ENCODE data around the gene RYR1. TPM values are rescaled to one million over a fixed set of nuclear protein-coding genes. Genes with fewer than 3 reads are reported as not detected.
"Not testable (repeated sequence)": the region's sequence is repeated elsewhere in the genome, so short reads cannot be mapped to it uniquely, and the experiment has no call there.

The RYR1 gene
- polyA plus RNA-seq, 4 donors: 0.81 to 2.3 TPM; not detected in 2

DNA sequence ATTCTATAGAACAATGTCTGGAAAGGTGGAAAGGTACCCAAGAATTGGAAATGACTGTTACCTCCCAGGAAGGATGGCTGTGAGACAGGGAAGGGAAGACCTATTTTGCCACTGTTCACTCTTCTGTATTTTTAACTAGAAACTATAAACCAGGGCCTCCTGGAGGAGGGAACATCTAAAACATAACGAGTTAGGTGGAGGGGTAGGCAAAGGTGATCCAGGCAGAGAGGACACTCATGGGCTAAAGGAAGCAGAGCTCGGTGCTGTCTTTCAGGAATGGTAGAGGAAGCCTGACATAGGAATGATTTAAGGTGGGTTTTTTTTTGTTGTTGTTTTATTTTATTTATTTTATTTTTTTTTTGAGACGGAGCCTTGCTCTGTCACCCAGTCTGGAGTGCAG lies 191.3 kb downstream of the RYR1 start:
- no peak overlapping the region for H3K4me3 ChIP-seq (ENCODE audit: low read depth in 1 of 3, low read length in 3 of 3)
- H3K27me3 ChIP-seq (ENCODE audit: control insufficient read depth in 3 of 3, insufficient read depth in 3 of 3, low read length in 3 of 3): no peaks in the 10 kb centered on the region
- H3K27ac ChIP-seq (ENCODE audit: low read depth in 1 of 3, low read length in 2 of 3): no peak overlapping the region
- 86 to 94% (median 86%) methylated on average over 3 of the region's 3 CpGs for WGBS, 3 donors
- no peak for FAIRE-seq
- no peaks in the 10 kb centered on the region for H3K9me3 ChIP-seq (ENCODE audit: control insufficient read depth in 2 of 2, insufficient read depth in 1 of 2, low read depth in 1 of 2, low read length in 1 of 2)
- H3K4me1 ChIP-seq (ENCODE audit: control insufficient read depth in 3 of 3, insufficient read depth in 2 of 3, low read depth in 1 of 3, low read length in 2 of 3): peaks cover 0 to 4% (median 0%) of the 10 kb centered on the region in 3 donors
- DNase-seq: no peak
- peaks cover 13 to 87% (median 21%) of the 10 kb centered on the region in 3 donors for H3K36me3 ChIP-seq (ENCODE audit: control insufficient read depth in 3 of 3, insufficient read depth in 2 of 3, low read depth in 1 of 3, low read length in 3 of 3)

DNA sequence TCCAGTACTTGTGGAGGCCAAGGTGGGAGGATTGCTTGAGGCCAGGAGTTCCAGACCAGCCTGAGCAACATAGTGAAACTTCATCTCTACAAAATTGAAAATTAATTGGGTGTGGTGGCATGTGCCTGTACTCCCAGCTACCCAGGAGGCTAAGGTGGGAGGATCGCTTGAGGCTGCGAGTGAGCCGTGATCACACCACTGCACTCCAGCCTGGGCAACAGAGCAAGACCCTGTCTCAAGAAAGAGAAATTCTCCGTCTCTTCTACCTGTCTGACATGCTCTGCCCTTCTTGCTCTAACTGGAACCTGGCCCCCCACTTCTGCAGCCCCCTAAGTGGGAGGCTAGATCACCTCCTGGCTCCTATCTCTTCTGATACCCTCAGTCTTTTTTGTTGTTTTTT lies 192.9 kb downstream of the RYR1 start:
- FAIRE-seq (no peak), DNase-seq (no peak)
- Histone ChIP-seq H3K9me3 (ENCODE audit: control insufficient read depth in 2 of 2, insufficient read depth in 1 of 2, low read depth in 1 of 2, low read length in 1 of 2) (no peaks in the 10 kb centered on the region), H3K27me3 (ENCODE audit: control insufficient read depth in 3 of 3, insufficient read depth in 3 of 3, low read length in 3 of 3) (no peaks in the 10 kb centered on the region), H3K4me1 (ENCODE audit: control insufficient read depth in 3 of 3, insufficient read depth in 2 of 3, low read depth in 1 of 3, low read length in 2 of 3) (no peaks in the 10 kb centered on the region), H3K27ac (ENCODE audit: low read depth in 1 of 3, low read length in 2 of 3) (no peak overlapping the region), H3K4me3 (ENCODE audit: low read depth in 1 of 3, low read length in 3 of 3) (no peak overlapping the region), H3K36me3 (ENCODE audit: control insufficient read depth in 3 of 3, insufficient read depth in 2 of 3, low read depth in 1 of 3, low read length in 3 of 3) (peaks cover 12 to 84% (median 22%) of the 10 kb centered on the region in 3 donors)
- 98 to 100% (median 99%) methylated on average over 4 of the region's 4 CpGs for WGBS, 3 donors

DNA sequence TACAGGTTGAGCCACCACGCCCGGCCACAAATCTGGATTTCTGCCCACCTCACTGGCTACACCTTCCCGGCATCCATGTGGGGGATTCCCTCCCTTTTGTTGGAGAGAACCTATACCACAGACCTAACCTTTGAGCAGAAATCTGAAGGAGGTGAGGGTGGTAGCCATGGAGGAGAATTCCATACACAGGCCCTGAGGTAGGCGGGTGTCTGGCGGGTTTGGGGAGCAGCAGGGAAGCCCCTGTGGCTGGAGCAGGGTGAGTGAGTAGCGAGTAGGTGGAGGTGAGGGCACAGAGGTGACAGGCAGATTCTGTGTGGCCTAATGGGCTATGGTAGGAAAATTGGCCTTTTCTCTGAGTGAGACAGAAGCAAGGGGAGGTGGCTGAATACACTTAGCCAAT lies 196.1 kb downstream of the RYR1 start:
- no peak for FAIRE-seq
- H3K36me3 ChIP-seq (ENCODE audit: control insufficient read depth in 3 of 3, insufficient read depth in 2 of 3, low read depth in 1 of 3, low read length in 3 of 3): peaks cover 5 to 84% (median 18%) of the 10 kb centered on the region in 3 donors
- 92 to 96% (median 92%) methylated on average over 6 of the region's 6 CpGs for WGBS, 3 donors

DNA sequence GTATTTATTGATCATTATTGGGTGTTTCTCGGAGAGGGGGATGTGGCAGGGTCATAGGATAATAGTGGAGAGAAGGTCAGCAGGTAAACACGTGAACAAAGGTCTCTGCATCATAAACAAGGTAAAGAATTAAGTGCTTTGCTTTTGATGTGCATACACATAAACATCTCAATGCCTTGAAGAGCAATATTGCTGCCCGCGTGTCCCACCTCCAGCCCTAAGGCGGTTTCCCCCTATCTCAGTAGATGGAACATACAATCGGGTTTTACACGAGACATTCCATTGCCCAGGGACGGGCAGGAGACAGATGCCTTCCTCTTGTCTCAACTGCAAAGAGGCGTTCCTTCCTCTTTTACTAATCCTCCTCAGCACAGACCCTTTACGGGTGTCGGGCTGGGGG lies 197.8 kb downstream of the RYR1 start:
- H3K36me3 ChIP-seq (ENCODE audit: control insufficient read depth in 3 of 3, insufficient read depth in 2 of 3, low read depth in 1 of 3, low read length in 3 of 3): peaks cover 5 to 82% (median 15%) of the 10 kb centered on the region in 3 donors

More for the DNA sequence above, 196.1 kb downstream of the RYR1 start:
- Histone ChIP-seq H3K4me3 (ENCODE audit: low read depth in 1 of 3, low read length in 3 of 3) (no peak overlapping the region), H3K27ac (ENCODE audit: low read depth in 1 of 3, low read length in 2 of 3) (no peak overlapping the region), H3K27me3 (ENCODE audit: control insufficient read depth in 3 of 3, insufficient read depth in 3 of 3, low read length in 3 of 3) (no peaks in the 10 kb centered on the region), H3K4me1 (ENCODE audit: control insufficient read depth in 3 of 3, insufficient read depth in 2 of 3, low read depth in 1 of 3, low read length in 2 of 3) (peaks cover 0 to 2% (median 0%) of the 10 kb centered on the region in 3 donors), H3K9me3 (ENCODE audit: control insufficient read depth in 2 of 2, insufficient read depth in 1 of 2, low read depth in 1 of 2, low read length in 1 of 2) (no peaks in the 10 kb centered on the region)
- no peak for DNase-seq

DNA sequence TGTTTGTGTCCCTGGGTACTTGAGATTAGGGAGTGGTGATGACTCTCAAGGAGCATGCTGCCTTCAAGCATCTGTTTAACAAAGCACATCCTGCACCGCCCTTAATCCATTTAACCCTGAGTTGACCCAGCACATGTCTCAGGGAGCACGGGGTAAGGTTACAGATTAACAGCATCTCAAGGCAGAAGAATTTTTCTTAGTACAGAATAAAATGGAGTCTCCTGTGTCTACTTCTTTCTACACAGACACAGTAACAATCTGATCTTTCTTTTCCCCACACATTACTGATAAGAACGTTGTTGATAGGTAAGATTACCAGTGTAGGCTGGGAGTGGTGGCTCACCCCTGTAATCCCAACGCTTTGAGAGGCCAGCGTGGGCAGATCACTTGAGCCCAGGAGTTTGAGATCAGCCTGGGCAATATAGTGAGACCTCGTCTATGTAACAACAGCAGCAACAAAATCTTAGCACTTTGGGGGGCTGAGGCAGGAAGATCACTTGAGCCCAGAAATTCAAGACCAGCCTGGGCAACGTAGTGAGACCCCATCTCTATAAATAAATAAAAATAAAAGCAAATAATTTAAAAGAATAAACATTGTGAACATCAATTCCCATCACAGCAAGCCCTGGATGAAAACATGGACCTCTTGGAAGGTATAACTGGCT lies 198.5 kb downstream of the RYR1 start:
- not testable (repeated sequence) for H3K27me3 ChIP-seq (ENCODE audit: control insufficient read depth in 3 of 3, insufficient read depth in 3 of 3, low read length in 3 of 3); H3K4me3 ChIP-seq (ENCODE audit: low read depth in 1 of 3, low read length in 3 of 3); FAIRE-seq; H3K9me3 ChIP-seq (ENCODE audit: control insufficient read depth in 2 of 2, insufficient read depth in 1 of 2, low read depth in 1 of 2, low read length in 1 of 2)
- DNase-seq: peak in 1 of 2 donors; percentile 56
- WGBS, 3 donors: 69 to 75% (median 71%) methylated on average over 7 of the region's 7 CpGs
- peak overlapping the region in 1 of 3 donors; percentile 34 for H3K27ac ChIP-seq (ENCODE audit: low read depth in 1 of 3, low read length in 2 of 3)
- peaks cover 0 to 15% (median 3%) of the 10 kb centered on the region in 3 donors for H3K4me1 ChIP-seq (ENCODE audit: control insufficient read depth in 3 of 3, insufficient read depth in 2 of 3, low read depth in 1 of 3, low read length in 2 of 3)
- peaks cover 5 to 81% (median 13%) of the 10 kb centered on the region in 3 donors for H3K36me3 ChIP-seq (ENCODE audit: control insufficient read depth in 3 of 3, insufficient read depth in 2 of 3, low read depth in 1 of 3, low read length in 3 of 3)

More for the DNA sequence above, 197.8 kb downstream of the RYR1 start:
- not testable (repeated sequence) for H3K4me1 ChIP-seq (ENCODE audit: control insufficient read depth in 3 of 3, insufficient read depth in 2 of 3, low read depth in 1 of 3, low read length in 2 of 3); FAIRE-seq; H3K27me3 ChIP-seq (ENCODE audit: control insufficient read depth in 3 of 3, insufficient read depth in 3 of 3, low read length in 3 of 3); H3K4me3 ChIP-seq (ENCODE audit: low read depth in 1 of 3, low read length in 3 of 3); H3K9me3 ChIP-seq (ENCODE audit: control insufficient read depth in 2 of 2, insufficient read depth in 1 of 2, low read depth in 1 of 2, low read length in 1 of 2); H3K27ac ChIP-seq (ENCODE audit: low read depth in 1 of 3, low read length in 2 of 3); DNase-seq
- WGBS, 3 donors: 70 to 96% (median 89%) methylated on average over 10 to 11 of the region's 11 CpGs

DNA sequence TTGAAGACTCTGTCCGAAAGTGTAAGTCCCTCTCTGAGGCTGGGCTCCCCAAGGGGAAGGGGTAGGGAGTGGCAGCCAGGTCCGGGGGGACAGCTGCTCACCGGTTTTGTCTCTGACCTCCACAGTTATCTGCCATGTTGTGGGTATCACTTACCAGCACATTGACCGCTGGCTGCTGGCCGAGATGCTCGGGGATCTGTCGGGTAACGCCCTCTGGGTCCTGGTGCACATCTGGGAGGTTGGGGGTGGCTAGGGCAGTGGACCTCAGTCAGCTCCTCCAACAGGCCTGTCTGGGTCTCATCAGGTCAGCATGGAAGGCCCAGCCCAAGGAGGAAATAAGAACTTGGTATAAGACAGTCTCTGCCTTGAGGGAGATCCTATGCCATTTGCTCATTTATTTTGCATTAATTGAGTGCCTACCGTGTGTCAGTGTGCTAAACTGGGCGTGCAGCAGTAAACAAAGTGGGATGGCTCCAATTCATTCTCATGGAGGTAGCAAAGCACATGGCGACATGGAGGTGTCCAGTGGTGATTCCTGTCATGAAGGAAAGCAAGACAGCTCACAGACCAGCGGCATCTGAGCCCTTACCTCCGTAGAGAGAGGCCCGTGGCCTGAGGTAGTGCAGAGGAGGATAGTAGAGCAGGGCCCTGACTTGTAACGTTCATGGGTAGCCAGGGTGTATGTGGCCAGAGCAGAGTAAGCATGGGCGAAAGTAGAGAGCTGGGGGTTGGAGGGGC lies 199.2 kb downstream of the RYR1 start:
- WGBS, 3 donors: 90 to 95% (median 92%) methylated on average over 16 of the region's 16 CpGs
- Histone ChIP-seq H3K4me3 (ENCODE audit: low read depth in 1 of 3, low read length in 3 of 3) (no peak overlapping the region), H3K27ac (ENCODE audit: low read depth in 1 of 3, low read length in 2 of 3) (no peak overlapping the region), H3K4me1 (ENCODE audit: control insufficient read depth in 3 of 3, insufficient read depth in 2 of 3, low read depth in 1 of 3, low read length in 2 of 3) (peaks cover 0 to 22% (median 3%) of the 10 kb centered on the region in 3 donors), H3K36me3 (ENCODE audit: control insufficient read depth in 3 of 3, insufficient read depth in 2 of 3, low read depth in 1 of 3, low read length in 3 of 3) (peaks cover 5 to 80% (median 13%) of the 10 kb centered on the region in 3 donors), H3K27me3 (ENCODE audit: control insufficient read depth in 3 of 3, insufficient read depth in 3 of 3, low read length in 3 of 3) (no peaks in the 10 kb centered on the region), H3K9me3 (ENCODE audit: control insufficient read depth in 2 of 2, insufficient read depth in 1 of 2, low read depth in 1 of 2, low read length in 1 of 2) (no peaks in the 10 kb centered on the region)
- DNase-seq: no peak
- FAIRE-seq: no peak

DNA sequence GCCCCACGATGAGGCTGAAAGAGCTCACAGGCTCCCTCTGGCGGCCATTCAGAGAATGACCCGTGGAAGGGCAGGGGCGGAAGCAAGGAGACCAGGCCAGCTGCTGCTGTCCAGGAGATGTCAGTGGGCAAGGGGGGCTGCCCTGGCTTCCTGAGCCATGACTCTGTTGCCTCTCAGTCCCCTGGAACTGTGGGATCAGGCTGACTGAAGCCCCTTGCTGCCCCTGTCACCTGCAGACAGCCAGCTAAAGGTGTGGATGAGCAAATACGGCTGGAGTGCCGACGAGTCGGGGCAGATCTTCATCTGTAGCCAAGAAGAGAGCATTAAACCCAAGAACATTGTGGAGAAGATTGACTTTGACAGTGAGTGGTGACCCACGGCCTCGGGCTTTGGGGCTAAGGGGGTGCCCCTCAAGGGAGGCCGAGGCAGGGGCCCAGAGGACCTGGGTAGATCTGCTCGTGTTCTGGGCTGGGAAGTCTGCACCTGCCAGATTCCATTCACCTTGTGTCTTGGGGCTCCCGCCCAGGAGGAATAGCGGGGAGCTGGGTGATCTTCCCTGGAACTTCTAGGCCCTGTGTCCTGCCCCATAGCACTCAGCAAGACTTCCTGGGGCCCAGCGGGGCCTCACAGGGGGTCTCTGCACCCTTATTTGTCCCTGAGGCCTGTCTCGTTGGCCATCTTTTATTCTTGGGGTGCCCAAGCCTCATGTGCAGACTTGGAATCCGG lies 201.4 kb downstream of the RYR1 start:
- DNase-seq: peak; percentile 68 to 83
- WGBS, 3 donors: 68 to 69% (median 68%) methylated on average over 17 of the region's 17 CpGs
- H3K9me3 ChIP-seq (ENCODE audit: control insufficient read depth in 2 of 2, insufficient read depth in 1 of 2, low read depth in 1 of 2, low read length in 1 of 2): no peaks in the 10 kb centered on the region
- no peak for FAIRE-seq
- peaks cover 5 to 77% (median 10%) of the 10 kb centered on the region in 3 donors for H3K36me3 ChIP-seq (ENCODE audit: control insufficient read depth in 3 of 3, insufficient read depth in 2 of 3, low read depth in 1 of 3, low read length in 3 of 3)
- peak overlapping the region; percentile 1 to 69 (median 57) for H3K27ac ChIP-seq (ENCODE audit: low read depth in 1 of 3, low read length in 2 of 3)
- peaks cover 0 to 25% (median 5%) of the 10 kb centered on the region in 3 donors for H3K4me1 ChIP-seq (ENCODE audit: control insufficient read depth in 3 of 3, insufficient read depth in 2 of 3, low read depth in 1 of 3, low read length in 2 of 3)
- H3K27me3 ChIP-seq (ENCODE audit: control insufficient read depth in 3 of 3, insufficient read depth in 3 of 3, low read length in 3 of 3): no peaks in the 10 kb centered on the region
- H3K4me3 ChIP-seq (ENCODE audit: low read depth in 1 of 3, low read length in 3 of 3): no peak overlapping the region
